GM19351 (cell line): ENCODE measurements around the gene MBD6.
"Not testable (repeated sequence)": the region's sequence is repeated elsewhere in the genome, so short reads cannot be mapped to it uniquely, and the experiment has no call there.

ENCODE experiments used
- ATAC-seq: cut with Tn5 transposase; IDR thresholded peaks from one replicate; pipeline ENCODE4 v1.9.1; 2021; ENCODE audit warnings: mild to moderate bottlenecking, moderate library complexity; ENCODE audit not compliant: unreplicated experiment

Gene MBD6

GRCh38 chr12:57514720-57515407 lies 7.8 kb upstream of the MBD6 start:
- no peak for ATAC-seq

GRCh38 chr12:57515408-57515933 lies 7.2 kb upstream of the MBD6 start:
- no peak for ATAC-seq

- ATAC-seq, result no peak
Measured at GRCh38 chr12:57515934-57516541, 6.6 kb upstream of the MBD6 start.

- no peak for ATAC-seq
Measured at GRCh38 chr12:57516617-57517153, 5.9 kb upstream of the MBD6 start.

- ATAC-seq, result no peak
Measured at GRCh38 chr12:57517187-57517586, 5.4 kb upstream of the MBD6 start.

- ATAC-seq, result not testable (repeated sequence)
Measured at GRCh38 chr12:57517718-57518117, 4.9 kb upstream of the MBD6 start.

DNA sequence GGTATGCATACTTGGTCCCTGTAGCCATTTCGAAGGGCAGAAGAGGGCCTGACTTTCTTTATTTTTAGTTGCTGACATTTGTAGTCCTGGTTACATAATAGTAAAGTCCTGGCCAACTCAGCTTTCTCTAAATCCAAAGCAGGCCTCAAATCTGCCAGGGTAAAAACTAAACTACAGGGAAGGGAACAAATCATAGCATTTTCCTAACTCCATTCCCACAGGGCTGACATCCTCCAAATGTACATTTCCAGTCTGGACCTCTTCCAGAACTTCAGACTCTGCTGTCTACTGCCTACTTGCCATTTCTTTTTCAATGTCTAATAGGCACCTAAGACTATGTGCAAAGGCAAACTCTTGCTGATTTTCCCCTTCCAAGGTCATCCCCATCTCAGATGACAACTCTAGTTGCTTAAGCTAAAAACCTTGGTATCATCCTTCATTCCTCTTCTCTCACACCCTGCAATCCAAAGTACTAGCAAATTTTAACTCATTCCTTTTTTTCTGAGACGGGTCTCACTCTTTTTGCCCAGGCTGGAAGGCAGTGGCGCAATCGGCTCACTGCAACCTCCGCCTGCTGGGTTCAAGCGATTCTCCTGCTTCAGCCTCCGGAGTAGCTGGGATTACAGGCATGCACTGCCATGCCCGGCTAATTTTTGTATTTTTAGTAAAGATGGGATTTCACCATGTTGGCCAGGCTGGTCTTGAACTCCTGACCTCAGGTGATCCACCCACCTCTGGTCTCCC lies 4.3 kb upstream of the MBD6 start:
- no peak for ATAC-seq

GRCh38 chr12:57518920-57519795 lies 3.5 kb upstream of the MBD6 start:
- ATAC-seq, result no peak

GRCh38 chr12:57519796-57520052 lies 2.9 kb upstream of the MBD6 start:
- peak; percentile 10 for ATAC-seq

- peak; percentile 66 for ATAC-seq
Measured at GRCh38 chr12:57520053-57520818, 2.4 kb upstream of the MBD6 start, which contains the start of gene DDIT3. Gene DDIT3 (minus strand): TSS chr12:57520514. CDS start chr12:57517406, 3,108 bp downstream.

GRCh38 chr12:57521525-57522010 lies 1.1 kb upstream of the MBD6 start:
- no peak for ATAC-seq

DNA sequence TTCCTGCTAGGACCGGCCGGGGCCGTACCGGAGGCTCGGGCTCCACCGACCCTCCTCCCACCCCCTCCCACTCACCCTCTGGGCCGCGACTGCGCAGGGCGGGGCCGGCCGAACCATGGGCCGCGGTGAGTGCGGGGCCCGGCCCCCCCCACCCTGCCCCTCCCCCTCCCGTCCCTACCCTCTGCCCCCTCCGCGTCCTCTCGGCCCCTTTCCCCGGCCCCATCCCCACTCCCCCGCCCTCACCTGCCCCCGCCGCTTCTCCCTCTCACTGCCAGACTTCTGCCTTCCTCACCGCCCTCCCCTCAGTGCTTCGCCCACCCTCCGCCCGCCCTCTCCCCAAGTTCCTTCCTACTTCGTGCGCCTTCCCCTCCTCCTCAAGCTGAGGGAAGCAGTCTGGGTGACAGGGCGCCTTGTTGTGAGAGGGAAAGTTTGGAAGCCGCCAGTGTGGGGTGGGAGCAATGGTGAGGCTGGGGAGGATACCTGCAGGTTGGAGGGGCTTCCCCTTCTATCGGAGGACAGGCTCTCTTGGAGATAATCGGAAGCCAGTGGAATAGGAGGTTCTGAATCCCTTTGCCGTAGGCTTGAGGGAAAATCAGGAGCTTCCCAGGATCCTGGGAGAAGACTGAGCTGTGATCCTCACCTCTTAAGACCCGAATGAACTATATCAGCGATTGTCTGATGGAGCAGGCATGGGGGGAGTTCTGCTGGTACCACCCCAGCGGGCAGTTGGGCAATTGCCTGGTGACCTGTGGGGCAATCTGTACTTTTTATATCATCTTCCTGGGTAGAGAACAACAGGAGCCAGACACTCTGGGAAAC lies 472 bp downstream of the MBD6 start:
- ATAC-seq, result no peak

- ATAC-seq, result no peak
Measured at GRCh38 chr12:57523706-57524614, 1.3 kb downstream of the MBD6 start.

DNA sequence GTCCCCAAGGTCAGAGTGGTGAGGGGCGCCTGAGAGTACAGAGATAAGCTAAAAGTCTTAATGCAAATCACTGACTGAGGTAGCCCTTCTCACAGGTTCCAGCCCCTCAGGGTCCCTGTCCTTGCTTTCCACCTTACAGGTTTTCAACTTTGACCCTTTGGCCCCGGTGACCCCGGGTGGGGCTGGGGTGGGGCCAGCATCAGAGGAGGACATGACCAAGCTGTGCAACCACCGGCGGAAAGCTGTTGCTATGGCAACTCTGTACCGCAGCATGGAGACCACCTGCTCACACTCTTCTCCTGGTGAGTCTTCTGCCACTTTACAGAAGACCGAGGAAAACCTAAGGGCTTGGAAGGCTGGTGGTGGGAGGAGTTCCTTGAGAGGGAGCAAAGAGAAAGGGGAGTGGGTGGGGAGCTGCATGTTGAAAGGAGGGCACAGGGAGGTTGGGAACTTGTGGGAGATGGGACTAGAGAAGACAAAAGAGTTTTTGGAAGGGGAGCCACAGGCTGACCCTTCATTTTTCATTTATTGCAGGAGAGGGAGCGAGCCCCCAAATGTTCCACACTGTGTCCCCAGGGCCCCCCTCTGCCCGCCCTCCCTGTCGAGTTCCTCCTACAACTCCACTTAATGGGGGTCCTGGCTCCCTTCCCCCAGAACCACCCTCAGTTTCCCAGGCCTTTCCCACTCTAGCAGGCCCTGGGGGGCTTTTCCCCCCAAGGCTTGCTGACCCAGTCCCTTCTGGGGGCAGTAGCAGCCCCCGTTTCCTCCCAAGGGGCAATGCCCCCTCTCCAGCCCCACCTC lies 2.4 kb downstream of the MBD6 start:
- no peak for ATAC-seq

DNA sequence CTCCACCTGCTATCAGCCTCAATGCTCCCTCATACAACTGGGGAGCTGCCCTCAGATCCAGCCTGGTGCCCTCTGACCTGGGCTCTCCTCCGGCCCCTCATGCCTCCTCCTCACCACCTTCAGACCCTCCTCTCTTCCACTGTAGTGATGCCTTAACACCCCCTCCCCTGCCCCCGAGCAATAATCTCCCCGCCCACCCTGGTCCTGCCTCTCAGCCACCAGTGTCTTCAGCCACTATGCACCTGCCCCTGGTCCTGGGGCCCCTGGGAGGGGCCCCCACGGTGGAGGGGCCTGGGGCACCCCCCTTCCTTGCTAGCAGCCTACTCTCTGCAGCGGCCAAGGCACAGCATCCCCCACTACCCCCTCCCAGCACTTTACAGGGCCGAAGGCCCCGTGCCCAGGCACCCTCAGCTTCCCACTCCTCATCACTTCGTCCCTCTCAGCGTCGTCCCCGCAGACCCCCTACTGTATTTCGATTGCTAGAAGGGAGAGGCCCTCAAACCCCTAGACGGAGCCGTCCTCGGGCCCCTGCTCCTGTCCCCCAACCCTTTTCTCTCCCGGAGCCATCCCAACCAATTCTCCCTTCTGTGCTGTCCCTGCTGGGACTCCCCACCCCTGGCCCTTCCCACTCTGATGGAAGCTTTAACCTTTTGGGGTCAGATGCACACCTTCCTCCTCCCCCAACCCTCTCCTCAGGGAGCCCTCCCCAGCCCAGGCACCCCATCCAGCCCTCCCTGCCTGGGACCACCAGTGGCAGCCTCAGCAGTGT lies 3.2 kb downstream of the MBD6 start:
- no peak for ATAC-seq

DNA sequence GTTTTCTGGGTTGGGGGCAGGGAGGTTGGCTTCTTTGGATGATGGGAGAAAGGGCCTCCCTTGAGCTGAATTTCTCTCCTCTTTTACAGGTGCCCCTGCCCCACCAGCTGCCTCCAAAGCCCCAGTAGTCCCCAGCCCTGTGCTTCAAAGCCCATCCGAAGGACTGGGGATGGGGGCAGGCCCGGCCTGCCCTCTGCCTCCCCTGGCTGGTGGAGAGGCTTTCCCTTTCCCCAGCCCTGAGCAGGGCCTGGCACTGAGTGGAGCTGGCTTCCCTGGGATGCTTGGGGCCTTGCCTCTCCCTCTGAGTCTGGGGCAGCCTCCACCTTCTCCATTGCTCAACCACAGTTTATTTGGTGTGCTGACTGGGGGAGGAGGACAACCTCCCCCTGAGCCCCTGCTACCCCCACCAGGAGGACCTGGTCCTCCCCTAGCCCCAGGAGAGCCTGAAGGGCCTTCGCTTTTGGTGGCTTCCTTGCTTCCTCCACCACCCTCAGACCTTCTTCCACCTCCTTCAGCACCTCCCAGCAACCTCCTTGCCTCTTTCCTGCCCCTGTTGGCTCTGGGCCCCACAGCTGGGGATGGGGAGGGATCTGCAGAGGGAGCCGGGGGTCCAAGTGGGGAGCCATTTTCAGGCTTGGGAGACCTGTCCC lies 4.0 kb downstream of the MBD6 start:
- ATAC-seq, result no peak
